ENCODE data around the gene PDGFD. TPM values are rescaled to one million over a fixed set of nuclear protein-coding genes. Genes with fewer than 3 reads are reported as not detected.

Gene PDGFD
- total RNA-seq, 3 donors from 2014 or later (not counting 1 experiment from before 2014, with no cell fraction given) = 23.2 to 41.2 (median 33.1) TPM

DNA sequence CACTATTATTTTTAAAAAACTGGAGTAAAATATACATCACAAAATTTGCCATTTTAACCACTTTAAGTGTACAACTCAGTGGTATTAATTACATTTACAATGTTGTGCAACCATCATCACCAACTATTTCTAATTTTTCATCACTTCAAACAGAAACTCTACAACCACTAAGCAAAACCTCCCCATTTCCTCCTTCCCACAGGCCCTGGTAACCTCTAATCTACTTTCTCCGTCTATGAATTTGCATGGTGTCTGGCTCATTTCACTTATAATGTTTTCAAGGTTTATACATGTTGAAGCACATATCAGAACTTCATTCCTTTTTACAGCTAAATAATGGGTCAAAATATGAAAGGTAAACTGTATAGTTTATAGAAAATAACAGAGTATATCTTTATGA is 103.1 kb downstream of the PDGFD start:
- Histone ChIP-seq H3K36me3 (ENCODE audit: control insufficient read depth, insufficient read depth, low read length) (no peaks in the 10 kb centered on the region), H3K27me3 (ENCODE audit: control insufficient read depth, insufficient read depth, low read length) (no peaks in the 10 kb centered on the region), H3K9me3 (ENCODE audit: control insufficient read depth, insufficient read depth, low read length) (no peaks in the 10 kb centered on the region), H3K4me3 (ENCODE audit: low read length) (no peak overlapping the region), H3K27ac (ENCODE audit: low read length) (no peak overlapping the region), H3K4me1 (ENCODE audit: control insufficient read depth, insufficient read depth, low read length) (no peaks in the 10 kb centered on the region)
- Mint-ChIP-seq H3K27me3 (ENCODE audit: low read depth in 2 of 2) (no peaks in the 10 kb centered on the region), H3K36me3 (no peaks in the 10 kb centered on the region), H3K4me1 (peaks cover 38 to 51% of the 10 kb centered on the region in 2 donors), H3K4me3 (no peak overlapping the region), H3K9me3 (peaks cover 0 to 2% of the 10 kb centered on the region in 2 donors), H3K27ac (peak overlapping the region; percentile 60 to 67)
- DNase-seq = no peak
- no peak for TF ChIP-seq CTCF (IDR thresholded peaks at IDR 0.05)
- intact Hi-C loops (cut with micrococcal nuclease) = no loop called here
- 22% methylated on average over 1 of the region's 1 CpG for WGBS (ENCODE audit: insufficient coverage)
- ATAC-seq = peak in 1 of 3 donors; percentile 69

DNA sequence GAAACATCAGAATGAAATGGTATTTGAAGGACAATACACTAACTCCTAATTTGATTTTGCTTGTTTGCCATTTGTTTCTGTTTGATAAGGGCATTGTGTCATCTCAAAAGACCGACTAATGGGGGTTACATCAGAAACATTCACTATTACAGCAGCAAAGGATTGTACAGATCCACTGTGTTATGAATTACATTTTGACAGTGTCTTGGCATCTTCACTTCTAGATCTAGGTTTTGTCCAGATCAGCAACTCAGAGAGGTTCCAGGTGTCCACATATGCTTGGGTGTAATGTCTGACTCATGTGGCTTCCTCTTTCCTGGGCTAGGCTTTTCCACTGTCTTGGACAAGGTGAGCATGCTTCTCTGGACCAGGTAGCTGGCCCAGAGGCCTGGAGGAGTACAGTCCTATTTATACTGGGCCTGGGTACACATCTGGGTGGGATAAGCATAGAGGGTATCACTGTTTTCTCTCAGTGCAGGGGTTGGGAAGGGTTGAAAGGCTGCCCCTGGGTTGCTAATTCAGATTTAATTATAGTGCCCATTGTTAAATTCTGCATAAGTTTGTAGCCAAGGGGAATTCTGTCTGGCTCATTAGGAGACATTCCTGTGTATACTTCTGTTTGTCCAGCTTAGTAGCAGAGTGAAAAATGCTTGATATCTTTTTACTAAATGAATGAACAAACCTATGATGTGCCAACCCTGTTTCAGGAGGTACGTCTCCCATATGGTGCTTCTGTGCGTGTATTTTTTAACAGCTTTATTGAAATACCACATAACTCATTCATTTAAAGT is 103.7 kb downstream of the PDGFD start:
- no peak for TF ChIP-seq CTCF (IDR thresholded peaks at IDR 0.05)
- no peak overlapping the region for H3K27ac ChIP-seq (ENCODE audit: low read length)
- H3K9me3 ChIP-seq (ENCODE audit: control insufficient read depth, insufficient read depth, low read length) = no peaks in the 10 kb centered on the region
- no CpG with 5 or more reads among the region's 3 CpGs for WGBS (ENCODE audit: insufficient coverage)
- Mint-ChIP-seq H3K27me3 (ENCODE audit: low read depth in 2 of 2) (no peaks in the 10 kb centered on the region), H3K4me1 (peaks cover 38 to 51% of the 10 kb centered on the region in 2 donors), H3K9me3 (peaks cover 0 to 2% of the 10 kb centered on the region in 2 donors), H3K27ac (peak overlapping the region; percentile 60 to 67), H3K36me3 (no peaks in the 10 kb centered on the region), H3K4me3 (no peak overlapping the region)
- no peaks in the 10 kb centered on the region for H3K27me3 ChIP-seq (ENCODE audit: control insufficient read depth, insufficient read depth, low read length)
- H3K36me3 ChIP-seq (ENCODE audit: control insufficient read depth, insufficient read depth, low read length) = no peaks in the 10 kb centered on the region
- H3K4me1 ChIP-seq (ENCODE audit: control insufficient read depth, insufficient read depth, low read length) = no peaks in the 10 kb centered on the region
- no peak overlapping the region for H3K4me3 ChIP-seq (ENCODE audit: low read length)
- ATAC-seq (peak in 2 of 3 donors; percentile 22 to 30), DNase-seq (no peak)
- intact Hi-C loops (cut with micrococcal nuclease) = no loop called here

- H3K27ac Mint-ChIP-seq = no peak overlapping the region
- H3K4me1 ChIP-seq (ENCODE audit: control insufficient read depth, insufficient read depth, low read length) = no peaks in the 10 kb centered on the region
- no peaks in the 10 kb centered on the region for H3K27me3 Mint-ChIP-seq (ENCODE audit: low read depth in 2 of 2)
- no peaks in the 10 kb centered on the region for H3K36me3 ChIP-seq (ENCODE audit: control insufficient read depth, insufficient read depth, low read length)
- H3K4me3 Mint-ChIP-seq = no peak overlapping the region
- TF ChIP-seq CTCF (IDR thresholded peaks at IDR 0.05) = no peak
- no peaks in the 10 kb centered on the region for H3K9me3 ChIP-seq (ENCODE audit: control insufficient read depth, insufficient read depth, low read length)
- 95% methylated on average over 3 of the region's 4 CpGs for WGBS (ENCODE audit: insufficient coverage)
- H3K4me3 ChIP-seq (ENCODE audit: low read length) = no peak overlapping the region
- H3K4me1 Mint-ChIP-seq = peaks cover 45 to 49% of the 10 kb centered on the region in 2 donors
- intact Hi-C loops (cut with micrococcal nuclease) = no loop called here
- H3K36me3 Mint-ChIP-seq = no peaks in the 10 kb centered on the region
- DNase-seq (no peak), ATAC-seq (no peak)
- no peaks in the 10 kb centered on the region for H3K27me3 ChIP-seq (ENCODE audit: control insufficient read depth, insufficient read depth, low read length)
- H3K27ac ChIP-seq (ENCODE audit: low read length) = no peak overlapping the region
- peaks cover 0 to 2% of the 10 kb centered on the region in 2 donors for H3K9me3 Mint-ChIP-seq
Observed at GRCh38 chr11:104058680-104059079, 105.3 kb downstream of the PDGFD start.

Data from natural killer cell (primary cell).